ENCODE results near the gene MAGI1. TPM values are rescaled to one million over a fixed set of nuclear protein-coding genes. Genes with fewer than 3 reads are reported as not detected.

The MAGI1 gene
- polyA plus RNA-seq, 1 of the 3 experiments (the other 2 are of a cell fraction) = 10.3 TPM

- TF ChIP-seq RFX5 (IDR thresholded peaks at IDR 0.05; ENCODE audit: low read length) (no peak), FOXJ3 (CRISPR knock-in tag; IDR thresholded peaks at IDR 0.05) (no peak)
Measured at GRCh38 chr3:65890328-65890727, 148.4 kb downstream of the MAGI1 start (continued).

- Histone ChIP-seq H3K4me2 (peak overlapping the region; percentile 10; the same call in 1 of the 2 replicates), H4K20me1 (ENCODE audit: insufficient read depth) (peaks cover 6% of the 10 kb centered on the region; the same call in 1 of the 2 replicates), H3K4me1 (ENCODE audit: control insufficient read depth in 1 of 2, insufficient read depth in 2 of 2, low read depth in 1 of 2, low read length in 1 of 2) (no peaks in the 10 kb centered on the region; a peak in 2 of 4 replicates), H3K79me2 (ENCODE audit: insufficient read depth) (peaks cover 67% of the 10 kb centered on the region), H3K27me3 (ENCODE audit: insufficient read depth) (no peaks in the 10 kb centered on the region), H3K9me3 (no peaks in the 10 kb centered on the region), H3K36me3 (replicated peaks in 1 of 2; ENCODE audit: control insufficient read depth in 1 of 2, insufficient read depth in 2 of 2, low read length in 1 of 2) (no peaks in the 10 kb centered on the region), H3F3A (replicated peaks; ENCODE audit: insufficient read depth) (peaks cover 18% of the 10 kb centered on the region), H3K9ac (no peak overlapping the region), H2AFZ (ENCODE audit: low read depth) (no peak overlapping the region), H3K4me3 (ENCODE audit: low read depth in 2 of 2, low read length in 1 of 2) (no peak overlapping the region), H3K27ac (ENCODE audit: low read depth in 2 of 2, low read length in 1 of 2) (peak overlapping the region; percentile 19 to 83; a peak in 3 of 4 replicates), H3K9me2 (no peaks in the 10 kb centered on the region)
- ChIA-PET POLR2A (no interaction called here), CTCF (no interaction called here)
- DNase-seq = no peak
- 95% methylated on average over 3 of the region's 3 CpGs for WGBS (ENCODE audit: low lambda C conversion rate)
- TF ChIP-seq FOXM1 (IDR thresholded peaks at IDR 0.05; ENCODE audit: low read depth) = no peak
- no peak for TF ChIP-seq JUND (IDR thresholded peaks at IDR 0.05)
- no peak for TF ChIP-seq TEAD4 (IDR thresholded peaks at IDR 0.05; ENCODE audit: borderline replicate concordance, insufficient read depth)
- no peak for TF ChIP-seq NRF1 (IDR thresholded peaks at IDR 0.05; ENCODE audit: low read depth, low read length)
- TF ChIP-seq RXRA (IDR thresholded peaks at IDR 0.05; ENCODE audit: borderline replicate concordance, low read depth) = no peak
- TF ChIP-seq POLR2AphosphoS5 (IDR thresholded peaks at IDR 0.05; ENCODE audit: low read depth, low read length) = no peak
- TF ChIP-seq REST (IDR thresholded peaks at IDR 0.05; ENCODE audit: low read depth, low read length) = no peak
- no peak for TF ChIP-seq SMC3 (IDR thresholded peaks at IDR 0.05; ENCODE audit: low read depth, low read length)
- no peak for TF ChIP-seq RAD21 (IDR thresholded peaks at IDR 0.05; ENCODE audit: low read length)
- no peak for TF ChIP-seq EP300 (IDR thresholded peaks at IDR 0.05; ENCODE audit: borderline replicate concordance in 1 of 2, low read depth in 1 of 2, low read length in 1 of 2)
- TF ChIP-seq CTCF (IDR thresholded peaks at IDR 0.05) = no peak
- TF ChIP-seq CHD2 (IDR thresholded peaks at IDR 0.05; ENCODE audit: low read length, partially characterized antibody) = no peak
Measured at GRCh38 chr3:65889707-65890099, 149.0 kb downstream of the MAGI1 start.

Measured in SK-N-SH (cell line).